WTC11 (cell line): Measurements from ENCODE around the gene PLEKHA5. TPM values are rescaled to one million over a fixed set of nuclear protein-coding genes. Genes with fewer than 3 reads are reported as not detected.

Experiments
- ATAC-seq: fragments of 200-7000 bp; cut with Tn5 transposase; 2 replicates; pipeline ENCODE4 v1.10.0; 2021; ENCODE audit warnings: mild to moderate bottlenecking, moderate library complexity
- CTCF ChIA-PET: fragments of 300-600 bp; sonication (Branson Sonifier 250); formaldehyde crosslinking; loops from one replicate; lab custom pipeline; 2021; ENCODE audit warnings: antibody characterized with exemption; lab: Charles Lee
- POLR2A ChIA-PET: fragments of 350-600 bp; sonication (Branson Sonifier 250); formaldehyde crosslinking; loops from one replicate; lab custom pipeline; 2021; ENCODE audit warnings: antibody characterized with exemption; lab: Charles Lee
- DNase-seq: peaks from one replicate; pipeline ENCODE4 v3.0.0; 2021; ENCODE audit warnings: low spot score
- H3K27ac Mint-ChIP-seq: 2 replicates; pipeline ENCODE4 v1.8.0; 2021; ENCODE audit warnings: mixed read lengths
- H3K27me3 Mint-ChIP-seq: 2 replicates; pipeline ENCODE4 v1.8.0; 2021; ENCODE audit warnings: low read depth, mild to moderate bottlenecking, moderate library complexity, mixed read lengths
- H3K36me3 Mint-ChIP-seq: 2 replicates; pipeline ENCODE4 v1.8.0; 2021; ENCODE audit warnings: mixed read lengths
- H3K4me1 Mint-ChIP-seq: 2 replicates; pipeline ENCODE4 v1.8.0; 2022; ENCODE audit warnings: mixed read lengths
- H3K4me3 Mint-ChIP-seq: 2 replicates; pipeline ENCODE4 v1.8.0; 2021; ENCODE audit warnings: mild to moderate bottlenecking, moderate library complexity, mixed read lengths
- H3K9me3 Mint-ChIP-seq: 2 replicates; pipeline ENCODE4 v1.8.0; 2021; ENCODE audit warnings: mixed read lengths
- CREB1 ChIP-seq: sonication (generic); formaldehyde crosslinking; IDR thresholded peaks from 2 replicates; pipeline ENCODE4 v1.8.0; 2023; ENCODE audit warnings: mild to moderate bottlenecking, missing genetic modification reagents
- ESRRA ChIP-seq: sonication (generic); formaldehyde crosslinking; IDR thresholded peaks from 2 replicates; pipeline ENCODE4 v1.8.1; 2022; ENCODE audit warnings: mild to moderate bottlenecking, missing genetic modification reagents, borderline replicate concordance
- GTF2I ChIP-seq: fragments of 250-450 bp; sonication (Bioruptor Pico); conservative IDR thresholded peaks from 2 replicates; pipeline ENCODE4 v1.4.0; 2021; ENCODE audit warnings: mild to moderate bottlenecking
- JAZF1 ChIP-seq: fragments of 250-450 bp; sonication (Bioruptor Pico); IDR thresholded peaks from 2 replicates; pipeline ENCODE4 v1.9.0; 2021; ENCODE audit warnings: moderate library complexity, mild to moderate bottlenecking, inconsistent platforms
- NFYB ChIP-seq: sonication (generic); formaldehyde crosslinking; conservative IDR thresholded peaks from 2 replicates; pipeline ENCODE4 v1.8.0; 2022; ENCODE audit warnings: low read depth, missing genetic modification reagents
- NR1H2 ChIP-seq: sonication (generic); formaldehyde crosslinking; IDR thresholded peaks from 2 replicates; pipeline ENCODE4 v1.9.0; 2021; ENCODE audit warnings: mild to moderate bottlenecking, moderate library complexity, missing genetic modification reagents
- NR2C2 ChIP-seq: sonication (generic); formaldehyde crosslinking; IDR thresholded peaks from 2 replicates; pipeline ENCODE4 v1.8.0; 2022; ENCODE audit warnings: mild to moderate bottlenecking, missing genetic modification reagents
- OVOL2 ChIP-seq: fragments of 250-450 bp; sonication (Bioruptor Pico); IDR thresholded peaks from 2 replicates; pipeline ENCODE4 v1.9.0; 2021; ENCODE audit warnings: mild to moderate bottlenecking, borderline replicate concordance
- RELA ChIP-seq: sonication (generic); formaldehyde crosslinking; IDR thresholded peaks from 2 replicates; pipeline ENCODE4 v1.8.1; 2022; ENCODE audit warnings: missing genetic modification reagents, mild to moderate bottlenecking, borderline replicate concordance
- SOX15 ChIP-seq: fragments of 250-450 bp; sonication (Bioruptor Pico); IDR thresholded peaks from 2 replicates; pipeline ENCODE4 v1.9.0; 2021; ENCODE audit warnings: mild to moderate bottlenecking
- TEAD1 ChIP-seq: sonication (generic); formaldehyde crosslinking; IDR thresholded peaks from 2 replicates; pipeline ENCODE4 v1.8.0; 2022; ENCODE audit warnings: mild to moderate bottlenecking, missing genetic modification reagents
- ZBTB21 ChIP-seq: sonication (generic); formaldehyde crosslinking; IDR thresholded peaks from 2 replicates; pipeline ENCODE4 v1.8.1; 2023; ENCODE audit warnings: mild to moderate bottlenecking, missing genetic modification reagents, borderline replicate concordance
- ZNF416 ChIP-seq: fragments of 250-450 bp; sonication (Bioruptor Pico); IDR thresholded peaks from 2 replicates; pipeline ENCODE4 v1.9.0; 2021; ENCODE audit warnings: mild to moderate bottlenecking, inconsistent platforms
- ZNF671 ChIP-seq: fragments of 250-450 bp; sonication (Bioruptor Pico); IDR thresholded peaks from 2 replicates; pipeline ENCODE4 v1.8.0; 2021; ENCODE audit warnings: mild to moderate bottlenecking
- total RNA-seq: library from RNA; stranded (reverse); gene quantifications from 3 replicates; pipeline ENCODE4 v1.2.3, GENCODE V29; 2021
- TF ChIP-seq, protein P1 (sequence below): sonication (generic); formaldehyde crosslinking; IDR thresholded peaks from 2 replicates; pipeline ENCODE4 v1.8.1; 2022; ENCODE audit warnings: low read depth, missing genetic modification reagents, borderline replicate concordance
- TF ChIP-seq, protein P2 (sequence below): sonication (generic); formaldehyde crosslinking; IDR thresholded peaks from 2 replicates; pipeline ENCODE4 v1.8.1; 2023; ENCODE audit warnings: mild to moderate bottlenecking, missing genetic modification reagents, borderline replicate concordance
- TF ChIP-seq, protein P3 (sequence below): fragments of 250-450 bp; sonication (Bioruptor Pico); conservative IDR thresholded peaks from 2 replicates; pipeline ENCODE4 v1.9.0; 2021; ENCODE audit warnings: mild to moderate bottlenecking
- TF ChIP-seq, protein P4 (sequence below): fragments of 250-450 bp; sonication (Bioruptor Pico); IDR thresholded peaks from 2 replicates; pipeline ENCODE4 v1.9.0; 2021; ENCODE audit warnings: mild to moderate bottlenecking
- TF ChIP-seq, protein P5 (sequence below): sonication (generic); formaldehyde crosslinking; IDR thresholded peaks from 2 replicates; pipeline ENCODE4 v1.8.1; 2023; ENCODE audit warnings: mild to moderate bottlenecking, missing genetic modification reagents, moderate library complexity
- TF ChIP-seq, protein P6 (sequence below): sonication (generic); formaldehyde crosslinking; IDR thresholded peaks from 2 replicates; pipeline ENCODE4 v1.8.1; 2022; ENCODE audit warnings: missing genetic modification reagents, borderline replicate concordance
- TF ChIP-seq, protein P7 (sequence below): fragments of 250-450 bp; sonication (Bioruptor Pico); IDR thresholded peaks from 2 replicates; pipeline ENCODE4 v1.9.0; 2021; ENCODE audit warnings: mild to moderate bottlenecking, borderline replicate concordance

Gene PLEKHA5
- total RNA-seq, 1 experiment from 2014 or later: 61.1 TPM

DNA sequence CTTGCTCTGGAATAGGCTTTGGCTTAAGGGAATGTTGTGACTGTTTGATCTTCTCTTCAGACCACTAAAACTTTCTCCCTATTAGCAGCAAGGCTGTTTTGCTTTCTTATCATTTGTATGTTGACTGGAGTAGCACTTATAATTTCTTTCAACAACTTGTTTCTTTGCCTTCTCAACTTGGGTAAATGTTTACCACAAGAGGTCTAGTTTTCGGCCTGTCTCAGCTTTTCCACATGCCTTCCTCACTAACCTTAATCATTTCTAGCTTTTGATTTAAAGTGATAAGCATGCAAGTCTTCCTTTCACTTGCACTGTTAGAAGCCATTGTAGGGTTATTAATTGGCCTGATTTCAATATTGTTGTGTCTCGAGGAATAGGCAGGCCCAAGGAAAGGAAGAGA lies 183.1 kb downstream of the PLEKHA5 start (continued):
- TF ChIP-seq NR1H2 (CRISPR knock-in tag): no peak
- TF ChIP-seq, protein P1, sequence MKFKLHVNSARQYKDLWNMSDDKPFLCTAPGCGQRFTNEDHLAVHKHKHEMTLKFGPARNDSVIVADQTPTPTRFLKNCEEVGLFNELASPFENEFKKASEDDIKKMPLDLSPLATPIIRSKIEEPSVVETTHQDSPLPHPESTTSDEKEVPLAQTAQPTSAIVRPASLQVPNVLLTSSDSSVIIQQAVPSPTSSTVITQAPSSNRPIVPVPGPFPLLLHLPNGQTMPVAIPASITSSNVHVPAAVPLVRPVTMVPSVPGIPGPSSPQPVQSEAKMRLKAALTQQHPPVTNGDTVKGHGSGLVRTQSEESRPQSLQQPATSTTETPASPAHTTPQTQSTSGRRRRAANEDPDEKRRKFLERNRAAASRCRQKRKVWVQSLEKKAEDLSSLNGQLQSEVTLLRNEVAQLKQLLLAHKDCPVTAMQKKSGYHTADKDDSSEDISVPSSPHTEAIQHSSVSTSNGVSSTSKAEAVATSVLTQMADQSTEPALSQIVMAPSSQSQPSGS (CRISPR knock-in tag): no peak
- no peak for TF ChIP-seq NR2C2
- no peak for TF ChIP-seq TEAD1
- TF ChIP-seq ESRRA (CRISPR knock-in tag): no peak
- TF ChIP-seq, protein P2, sequence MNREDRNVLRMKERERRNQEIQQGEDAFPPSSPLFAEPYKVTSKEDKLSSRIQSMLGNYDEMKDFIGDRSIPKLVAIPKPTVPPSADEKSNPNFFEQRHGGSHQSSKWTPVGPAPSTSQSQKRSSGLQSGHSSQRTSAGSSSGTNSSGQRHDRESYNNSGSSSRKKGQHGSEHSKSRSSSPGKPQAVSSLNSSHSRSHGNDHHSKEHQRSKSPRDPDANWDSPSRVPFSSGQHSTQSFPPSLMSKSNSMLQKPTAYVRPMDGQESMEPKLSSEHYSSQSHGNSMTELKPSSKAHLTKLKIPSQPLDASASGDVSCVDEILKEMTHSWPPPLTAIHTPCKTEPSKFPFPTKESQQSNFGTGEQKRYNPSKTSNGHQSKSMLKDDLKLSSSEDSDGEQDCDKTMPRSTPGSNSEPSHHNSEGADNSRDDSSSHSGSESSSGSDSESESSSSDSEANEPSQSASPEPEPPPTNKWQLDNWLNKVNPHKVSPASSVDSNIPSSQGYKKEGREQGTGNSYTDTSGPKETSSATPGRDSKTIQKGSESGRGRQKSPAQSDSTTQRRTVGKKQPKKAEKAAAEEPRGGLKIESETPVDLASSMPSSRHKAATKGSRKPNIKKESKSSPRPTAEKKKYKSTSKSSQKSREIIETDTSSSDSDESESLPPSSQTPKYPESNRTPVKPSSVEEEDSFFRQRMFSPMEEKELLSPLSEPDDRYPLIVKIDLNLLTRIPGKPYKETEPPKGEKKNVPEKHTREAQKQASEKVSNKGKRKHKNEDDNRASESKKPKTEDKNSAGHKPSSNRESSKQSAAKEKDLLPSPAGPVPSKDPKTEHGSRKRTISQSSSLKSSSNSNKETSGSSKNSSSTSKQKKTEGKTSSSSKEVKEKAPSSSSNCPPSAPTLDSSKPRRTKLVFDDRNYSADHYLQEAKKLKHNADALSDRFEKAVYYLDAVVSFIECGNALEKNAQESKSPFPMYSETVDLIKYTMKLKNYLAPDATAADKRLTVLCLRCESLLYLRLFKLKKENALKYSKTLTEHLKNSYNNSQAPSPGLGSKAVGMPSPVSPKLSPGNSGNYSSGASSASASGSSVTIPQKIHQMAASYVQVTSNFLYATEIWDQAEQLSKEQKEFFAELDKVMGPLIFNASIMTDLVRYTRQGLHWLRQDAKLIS (CRISPR knock-in tag): no peak
- no peak for TF ChIP-seq RELA
- TF ChIP-seq OVOL2 (CRISPR knock-in tag): no peak

DNA sequence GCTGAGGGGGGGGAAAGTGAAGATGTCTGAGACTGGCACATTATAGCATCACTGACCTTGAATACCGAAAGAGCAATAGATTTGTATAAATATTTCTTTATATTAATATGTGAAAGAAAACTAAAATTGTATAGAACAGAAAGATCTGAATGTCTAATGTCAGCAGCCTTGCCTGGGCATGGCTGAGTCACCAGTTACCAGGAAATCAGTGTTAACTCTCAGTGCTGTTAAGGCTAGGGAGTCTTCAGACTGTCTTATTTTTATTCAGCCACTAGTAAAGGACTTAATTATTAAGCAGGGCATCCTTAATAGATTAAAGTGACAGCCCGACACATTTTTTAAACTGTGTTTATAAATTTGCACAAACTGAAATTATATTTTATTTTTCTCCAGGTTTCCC lies 186.9 kb downstream of the PLEKHA5 start:
- ChIA-PET CTCF (no interaction called here), POLR2A (no interaction called here)
- H3K4me3 Mint-ChIP-seq: no peak overlapping the region
- H3K9me3 Mint-ChIP-seq: no peaks in the 10 kb centered on the region
- ATAC-seq (no peak), DNase-seq (no peak)
- no peaks in the 10 kb centered on the region for H3K4me1 Mint-ChIP-seq
- peaks cover 6% of the 10 kb centered on the region for H3K36me3 Mint-ChIP-seq
- H3K27me3 Mint-ChIP-seq: no peaks in the 10 kb centered on the region
- H3K27ac Mint-ChIP-seq: no peak overlapping the region
- no peak for TF ChIP-seq ZBTB21 (CRISPR knock-in tag)
- TF ChIP-seq, protein P3, sequence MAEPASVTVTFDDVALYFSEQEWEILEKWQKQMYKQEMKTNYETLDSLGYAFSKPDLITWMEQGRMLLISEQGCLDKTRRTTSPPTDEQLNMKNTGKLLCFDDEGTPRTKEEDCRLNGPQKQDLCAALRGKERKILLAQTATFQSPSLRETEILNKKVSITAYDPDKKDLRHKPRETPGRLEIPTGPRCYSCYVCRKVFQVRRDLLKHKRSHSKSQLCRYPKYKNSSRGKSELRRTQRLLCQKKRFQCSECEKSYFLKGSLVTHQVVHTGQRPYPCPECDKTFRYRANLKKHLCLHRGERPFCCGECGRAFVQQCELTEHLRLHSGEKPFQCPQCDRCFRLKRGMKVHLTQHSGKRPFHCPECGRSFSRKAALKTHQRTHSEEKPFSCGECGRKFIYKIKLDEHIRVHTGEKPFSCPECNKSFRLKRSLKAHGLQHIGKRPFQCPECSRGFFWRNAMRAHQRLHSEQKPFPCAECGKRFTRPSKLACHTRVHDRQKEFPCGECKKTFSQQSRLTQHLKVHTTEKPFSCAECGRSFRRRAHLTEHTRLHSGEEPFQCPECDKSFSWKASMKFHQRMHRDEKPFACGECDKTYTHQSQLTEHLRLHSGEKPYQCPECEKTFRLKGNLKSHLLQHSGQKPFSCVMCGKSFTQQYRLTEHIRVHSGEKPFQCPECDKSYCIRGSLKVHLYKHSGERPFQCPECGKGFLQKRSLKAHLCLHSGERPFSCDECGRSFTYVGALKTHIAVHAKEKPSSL (CRISPR knock-in tag): no peak
- TF ChIP-seq ZNF671 (CRISPR knock-in tag): no peak
- TF ChIP-seq GTF2I (CRISPR knock-in tag): no peak
- TF ChIP-seq, protein P4, sequence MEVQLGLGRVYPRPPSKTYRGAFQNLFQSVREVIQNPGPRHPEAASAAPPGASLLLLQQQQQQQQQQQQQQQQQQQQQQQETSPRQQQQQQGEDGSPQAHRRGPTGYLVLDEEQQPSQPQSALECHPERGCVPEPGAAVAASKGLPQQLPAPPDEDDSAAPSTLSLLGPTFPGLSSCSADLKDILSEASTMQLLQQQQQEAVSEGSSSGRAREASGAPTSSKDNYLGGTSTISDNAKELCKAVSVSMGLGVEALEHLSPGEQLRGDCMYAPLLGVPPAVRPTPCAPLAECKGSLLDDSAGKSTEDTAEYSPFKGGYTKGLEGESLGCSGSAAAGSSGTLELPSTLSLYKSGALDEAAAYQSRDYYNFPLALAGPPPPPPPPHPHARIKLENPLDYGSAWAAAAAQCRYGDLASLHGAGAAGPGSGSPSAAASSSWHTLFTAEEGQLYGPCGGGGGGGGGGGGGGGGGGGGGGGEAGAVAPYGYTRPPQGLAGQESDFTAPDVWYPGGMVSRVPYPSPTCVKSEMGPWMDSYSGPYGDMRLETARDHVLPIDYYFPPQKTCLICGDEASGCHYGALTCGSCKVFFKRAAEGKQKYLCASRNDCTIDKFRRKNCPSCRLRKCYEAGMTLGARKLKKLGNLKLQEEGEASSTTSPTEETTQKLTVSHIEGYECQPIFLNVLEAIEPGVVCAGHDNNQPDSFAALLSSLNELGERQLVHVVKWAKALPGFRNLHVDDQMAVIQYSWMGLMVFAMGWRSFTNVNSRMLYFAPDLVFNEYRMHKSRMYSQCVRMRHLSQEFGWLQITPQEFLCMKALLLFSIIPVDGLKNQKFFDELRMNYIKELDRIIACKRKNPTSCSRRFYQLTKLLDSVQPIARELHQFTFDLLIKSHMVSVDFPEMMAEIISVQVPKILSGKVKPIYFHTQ (CRISPR knock-in tag): no peak
- TF ChIP-seq, protein P5, sequence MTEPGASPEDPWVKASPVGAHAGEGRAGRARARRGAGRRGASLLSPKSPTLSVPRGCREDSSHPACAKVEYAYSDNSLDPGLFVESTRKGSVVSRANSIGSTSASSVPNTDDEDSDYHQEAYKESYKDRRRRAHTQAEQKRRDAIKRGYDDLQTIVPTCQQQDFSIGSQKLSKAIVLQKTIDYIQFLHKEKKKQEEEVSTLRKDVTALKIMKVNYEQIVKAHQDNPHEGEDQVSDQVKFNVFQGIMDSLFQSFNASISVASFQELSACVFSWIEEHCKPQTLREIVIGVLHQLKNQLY: no peak
- no peak for TF ChIP-seq ZNF416 (CRISPR knock-in tag)
- no peak for TF ChIP-seq ESRRA (CRISPR knock-in tag)
- TF ChIP-seq JAZF1: no peak
- TF ChIP-seq CREB1 (CRISPR knock-in tag): no peak
- TF ChIP-seq, protein P6, sequence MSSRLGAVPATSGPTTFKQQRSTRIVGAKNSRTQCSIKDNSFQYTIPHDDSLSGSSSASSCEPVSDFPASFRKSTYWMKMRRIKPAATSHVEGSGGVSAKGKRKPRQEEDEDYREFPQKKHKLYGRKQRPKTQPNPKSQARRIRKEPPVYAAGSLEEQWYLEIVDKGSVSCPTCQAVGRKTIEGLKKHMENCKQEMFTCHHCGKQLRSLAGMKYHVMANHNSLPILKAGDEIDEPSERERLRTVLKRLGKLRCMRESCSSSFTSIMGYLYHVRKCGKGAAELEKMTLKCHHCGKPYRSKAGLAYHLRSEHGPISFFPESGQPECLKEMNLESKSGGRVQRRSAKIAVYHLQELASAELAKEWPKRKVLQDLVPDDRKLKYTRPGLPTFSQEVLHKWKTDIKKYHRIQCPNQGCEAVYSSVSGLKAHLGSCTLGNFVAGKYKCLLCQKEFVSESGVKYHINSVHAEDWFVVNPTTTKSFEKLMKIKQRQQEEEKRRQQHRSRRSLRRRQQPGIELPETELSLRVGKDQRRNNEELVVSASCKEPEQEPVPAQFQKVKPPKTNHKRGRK (CRISPR knock-in tag): no peak
- no peak for TF ChIP-seq SOX15 (CRISPR knock-in tag)
- TF ChIP-seq, protein P7, sequence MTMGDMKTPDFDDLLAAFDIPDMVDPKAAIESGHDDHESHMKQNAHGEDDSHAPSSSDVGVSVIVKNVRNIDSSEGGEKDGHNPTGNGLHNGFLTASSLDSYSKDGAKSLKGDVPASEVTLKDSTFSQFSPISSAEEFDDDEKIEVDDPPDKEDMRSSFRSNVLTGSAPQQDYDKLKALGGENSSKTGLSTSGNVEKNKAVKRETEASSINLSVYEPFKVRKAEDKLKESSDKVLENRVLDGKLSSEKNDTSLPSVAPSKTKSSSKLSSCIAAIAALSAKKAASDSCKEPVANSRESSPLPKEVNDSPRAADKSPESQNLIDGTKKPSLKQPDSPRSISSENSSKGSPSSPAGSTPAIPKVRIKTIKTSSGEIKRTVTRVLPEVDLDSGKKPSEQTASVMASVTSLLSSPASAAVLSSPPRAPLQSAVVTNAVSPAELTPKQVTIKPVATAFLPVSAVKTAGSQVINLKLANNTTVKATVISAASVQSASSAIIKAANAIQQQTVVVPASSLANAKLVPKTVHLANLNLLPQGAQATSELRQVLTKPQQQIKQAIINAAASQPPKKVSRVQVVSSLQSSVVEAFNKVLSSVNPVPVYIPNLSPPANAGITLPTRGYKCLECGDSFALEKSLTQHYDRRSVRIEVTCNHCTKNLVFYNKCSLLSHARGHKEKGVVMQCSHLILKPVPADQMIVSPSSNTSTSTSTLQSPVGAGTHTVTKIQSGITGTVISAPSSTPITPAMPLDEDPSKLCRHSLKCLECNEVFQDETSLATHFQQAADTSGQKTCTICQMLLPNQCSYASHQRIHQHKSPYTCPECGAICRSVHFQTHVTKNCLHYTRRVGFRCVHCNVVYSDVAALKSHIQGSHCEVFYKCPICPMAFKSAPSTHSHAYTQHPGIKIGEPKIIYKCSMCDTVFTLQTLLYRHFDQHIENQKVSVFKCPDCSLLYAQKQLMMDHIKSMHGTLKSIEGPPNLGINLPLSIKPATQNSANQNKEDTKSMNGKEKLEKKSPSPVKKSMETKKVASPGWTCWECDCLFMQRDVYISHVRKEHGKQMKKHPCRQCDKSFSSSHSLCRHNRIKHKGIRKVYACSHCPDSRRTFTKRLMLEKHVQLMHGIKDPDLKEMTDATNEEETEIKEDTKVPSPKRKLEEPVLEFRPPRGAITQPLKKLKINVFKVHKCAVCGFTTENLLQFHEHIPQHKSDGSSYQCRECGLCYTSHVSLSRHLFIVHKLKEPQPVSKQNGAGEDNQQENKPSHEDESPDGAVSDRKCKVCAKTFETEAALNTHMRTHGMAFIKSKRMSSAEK (CRISPR knock-in tag): no peak
- TF ChIP-seq NFYB (CRISPR knock-in tag): no peak
